Suprapubic skin (tissue), 4 donors: Measurements from ENCODE around the gene TMEM147. TPM values are rescaled to one million over a fixed set of nuclear protein-coding genes. Genes with fewer than 3 reads are reported as not detected.

Experiments
- DNase-seq, 2 donors: peaks; one replicate each; pipeline ENCODE4 v3.0.0-alpha.2; 2019; ENCODE audit warnings: low spot score in 2 of 2
- H3K27ac ChIP-seq: fragments of 200-600 bp; sonication (generic); one replicate; pipeline ENCODE4 v1.5.1; 2019
- H3K27me3 ChIP-seq: fragments of 200-600 bp; sonication (generic); one replicate; pipeline ENCODE4 v1.5.1; 2019
- H3K36me3 ChIP-seq: fragments of 200-600 bp; sonication (generic); one replicate; pipeline ENCODE4 v1.5.1; 2019
- H3K4me1 ChIP-seq: fragments of 200-600 bp; sonication (generic); one replicate; pipeline ENCODE4 v1.5.1; 2019
- H3K4me3 ChIP-seq: fragments of 200-600 bp; sonication (generic); one replicate; pipeline ENCODE4 v1.5.1; 2019; ENCODE audit warnings: mild to moderate bottlenecking
- H3K9me3 ChIP-seq: fragments of 200-600 bp; sonication (generic); one replicate; pipeline ENCODE4 v1.5.1; 2019
- CTCF ChIP-seq, 2 donors: fragments of 200-600 bp in 1 of 2; fragments of 450-650 bp in 1 of 2; sonication (generic) in 1 of 2; IDR thresholded peaks; one replicate each; pipeline ENCODE4 v1.5.1; 2016 to 2019; ENCODE audit warnings: antibody characterized with exemption in 2 of 2, mild to moderate bottlenecking in 1 of 2, moderate library complexity in 1 of 2
- EP300 ChIP-seq: sonication (generic); formaldehyde crosslinking; IDR thresholded peaks from one replicate; pipeline ENCODE4 v1.6.1; 2017; ENCODE audit warnings: antibody characterized with exemption
- POLR2A ChIP-seq, 2 donors: fragments of 450-650 bp; IDR thresholded peaks; one replicate each; pipeline ENCODE4 v1.6.1; 2017; ENCODE audit warnings: antibody characterized with exemption in 2 of 2, mild to moderate bottlenecking in 2 of 2, moderate library complexity in 2 of 2
- POLR2AphosphoS5 ChIP-seq, 3 donors: sonication (generic); formaldehyde crosslinking; IDR thresholded peaks; one replicate each; pipeline ENCODE4 v1.6.1; 2017; ENCODE audit warnings: antibody characterized with exemption in 3 of 3
- WGBS: methylation state at CpG from one replicate; pipeline ENCODE4 v1.1.5; 2018; 5-methylcytosine and 5-hydroxymethylcytosine counted together
- total RNA-seq, 4 donors: library from RNA; depleted of rRNA; stranded (reverse); fragments of >200 nt; gene quantifications; one replicate each; pipeline ENCODE4 v1.1.0, GENCODE V29; 2016

TMEM147 gene
- total RNA-seq, 4 donors from 2014 or later, result 67.5 to 158 (median 118) TPM

GRCh38 chr19:35553385-35554000 lies 8.1 kb downstream of the TMEM147 start:
- Histone ChIP-seq H3K4me3 (no peak overlapping the region), H3K4me1 (peaks cover 11% of the 10 kb centered on the region), H3K36me3 (no peaks in the 10 kb centered on the region), H3K27ac (no peak overlapping the region), H3K27me3 (peaks cover 11% of the 10 kb centered on the region), H3K9me3 (no peaks in the 10 kb centered on the region)
- no peak for DNase-seq
- WGBS, result 76% methylated on average over 12 of the region's 14 CpGs
- no peak for TF ChIP-seq POLR2AphosphoS5 (IDR thresholded peaks at IDR 0.05)
- TF ChIP-seq EP300, result no peak
- no peak for TF ChIP-seq POLR2A (IDR thresholded peaks at IDR 0.05)
- TF ChIP-seq CTCF (IDR thresholded peaks at IDR 0.05), result no peak

- Histone ChIP-seq H3K36me3 (no peaks in the 10 kb centered on the region), H3K4me3 (no peak overlapping the region), H3K27ac (no peak overlapping the region), H3K9me3 (no peaks in the 10 kb centered on the region), H3K27me3 (peaks cover 17% of the 10 kb centered on the region), H3K4me1 (peaks cover 13% of the 10 kb centered on the region)
- 69% methylated on average over 5 of the region's 5 CpGs for whole genome bisulfite sequencing
- DNase-seq, result no peak
- TF ChIP-seq CTCF (IDR thresholded peaks at IDR 0.05) (no peak), POLR2A (IDR thresholded peaks at IDR 0.05) (no peak), POLR2AphosphoS5 (IDR thresholded peaks at IDR 0.05) (no peak), EP300 (no peak)
Observed at GRCh38 chr19:35554076-35554475, 8.7 kb downstream of the TMEM147 start.

GRCh38 chr19:35555301-35556005 lies 10.0 kb downstream of the TMEM147 start:
- H3K27ac ChIP-seq, result no peak overlapping the region
- no peaks in the 10 kb centered on the region for H3K36me3 ChIP-seq
- whole genome bisulfite sequencing, result 69% methylated on average over 22 of the region's 30 CpGs
- H3K27me3 ChIP-seq, result peaks cover 31% of the 10 kb centered on the region
- no peak for TF ChIP-seq POLR2A (IDR thresholded peaks at IDR 0.05)
- TF ChIP-seq POLR2AphosphoS5 (IDR thresholded peaks at IDR 0.05), result no peak
- no peak for TF ChIP-seq EP300
- TF ChIP-seq CTCF (IDR thresholded peaks at IDR 0.05), result no peak
- no peaks in the 10 kb centered on the region for H3K9me3 ChIP-seq
- H3K4me3 ChIP-seq, result no peak overlapping the region
- peaks cover 13% of the 10 kb centered on the region for H3K4me1 ChIP-seq
- DNase-seq, result no peak

- Histone ChIP-seq H3K4me3 (no peak overlapping the region), H3K9me3 (no peaks in the 10 kb centered on the region), H3K27ac (no peak overlapping the region), H3K27me3 (peaks cover 38% of the 10 kb centered on the region), H3K36me3 (no peaks in the 10 kb centered on the region), H3K4me1 (peaks cover 13% of the 10 kb centered on the region)
- TF ChIP-seq EP300, result no peak
- no peak for TF ChIP-seq POLR2A (IDR thresholded peaks at IDR 0.05)
- TF ChIP-seq CTCF (IDR thresholded peaks at IDR 0.05), result no peak
- no peak for TF ChIP-seq POLR2AphosphoS5 (IDR thresholded peaks at IDR 0.05)
- no peak for DNase-seq
- 85% methylated on average over 9 of the region's 9 CpGs for WGBS
Observed at GRCh38 chr19:35556025-35556590, 10.7 kb downstream of the TMEM147 start.

GRCh38 chr19:35556846-35557538 lies 11.6 kb downstream of the TMEM147 start:
- DNase-seq, result no peak
- H3K27me3 ChIP-seq, result peaks cover 44% of the 10 kb centered on the region

More at GRCh38 chr19:35556846-35557538, 11.6 kb downstream of the TMEM147 start:
- Histone ChIP-seq H3K4me1 (peaks cover 13% of the 10 kb centered on the region), H3K36me3 (no peaks in the 10 kb centered on the region), H3K4me3 (no peak overlapping the region), H3K27ac (no peak overlapping the region), H3K9me3 (no peaks in the 10 kb centered on the region)
- WGBS, result 86% methylated on average over 16 of the region's 16 CpGs
- TF ChIP-seq POLR2AphosphoS5 (IDR thresholded peaks at IDR 0.05) (no peak), CTCF (IDR thresholded peaks at IDR 0.05) (no peak), POLR2A (IDR thresholded peaks at IDR 0.05) (no peak), EP300 (no peak)
